Measurements from ENCODE around the gene ELP5.

DNA sequence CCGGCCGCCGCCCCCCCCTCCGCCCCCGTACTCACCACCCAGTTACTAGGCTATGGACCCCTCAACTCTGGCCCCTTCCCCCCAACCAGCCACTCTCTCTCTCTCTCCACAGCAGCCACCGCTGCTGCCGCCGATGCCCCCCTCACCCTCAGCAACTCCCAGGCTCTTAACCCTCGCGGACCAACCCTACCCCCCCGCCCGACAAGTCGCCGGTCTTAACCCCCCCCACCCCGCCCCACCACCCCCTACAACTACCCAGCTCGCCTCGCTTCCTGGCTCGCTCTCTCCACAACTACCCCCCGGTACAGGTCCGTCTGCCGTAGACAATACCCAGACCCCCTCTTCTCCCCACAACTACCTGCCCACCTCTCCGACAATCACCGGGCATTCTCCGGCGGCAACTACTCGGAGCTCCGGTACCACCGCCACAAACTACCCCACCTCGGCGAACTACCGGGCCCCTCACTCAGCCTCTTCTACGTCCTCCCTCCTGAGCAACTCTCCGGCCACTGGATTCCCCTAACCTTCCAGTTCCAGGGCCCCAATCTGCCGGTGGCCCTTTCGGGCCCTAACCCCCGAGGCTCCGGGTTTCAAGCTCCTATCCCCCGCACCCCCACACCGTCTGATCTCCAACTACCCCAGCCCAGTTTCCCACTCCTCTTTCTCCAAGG, 13.5 kb upstream of the ELP5 start:
- no peak for TF ChIP-seq KDM1A (IDR thresholded peaks at IDR 0.05; ENCODE audit: borderline replicate concordance)
- TF ChIP-seq, protein P1, sequence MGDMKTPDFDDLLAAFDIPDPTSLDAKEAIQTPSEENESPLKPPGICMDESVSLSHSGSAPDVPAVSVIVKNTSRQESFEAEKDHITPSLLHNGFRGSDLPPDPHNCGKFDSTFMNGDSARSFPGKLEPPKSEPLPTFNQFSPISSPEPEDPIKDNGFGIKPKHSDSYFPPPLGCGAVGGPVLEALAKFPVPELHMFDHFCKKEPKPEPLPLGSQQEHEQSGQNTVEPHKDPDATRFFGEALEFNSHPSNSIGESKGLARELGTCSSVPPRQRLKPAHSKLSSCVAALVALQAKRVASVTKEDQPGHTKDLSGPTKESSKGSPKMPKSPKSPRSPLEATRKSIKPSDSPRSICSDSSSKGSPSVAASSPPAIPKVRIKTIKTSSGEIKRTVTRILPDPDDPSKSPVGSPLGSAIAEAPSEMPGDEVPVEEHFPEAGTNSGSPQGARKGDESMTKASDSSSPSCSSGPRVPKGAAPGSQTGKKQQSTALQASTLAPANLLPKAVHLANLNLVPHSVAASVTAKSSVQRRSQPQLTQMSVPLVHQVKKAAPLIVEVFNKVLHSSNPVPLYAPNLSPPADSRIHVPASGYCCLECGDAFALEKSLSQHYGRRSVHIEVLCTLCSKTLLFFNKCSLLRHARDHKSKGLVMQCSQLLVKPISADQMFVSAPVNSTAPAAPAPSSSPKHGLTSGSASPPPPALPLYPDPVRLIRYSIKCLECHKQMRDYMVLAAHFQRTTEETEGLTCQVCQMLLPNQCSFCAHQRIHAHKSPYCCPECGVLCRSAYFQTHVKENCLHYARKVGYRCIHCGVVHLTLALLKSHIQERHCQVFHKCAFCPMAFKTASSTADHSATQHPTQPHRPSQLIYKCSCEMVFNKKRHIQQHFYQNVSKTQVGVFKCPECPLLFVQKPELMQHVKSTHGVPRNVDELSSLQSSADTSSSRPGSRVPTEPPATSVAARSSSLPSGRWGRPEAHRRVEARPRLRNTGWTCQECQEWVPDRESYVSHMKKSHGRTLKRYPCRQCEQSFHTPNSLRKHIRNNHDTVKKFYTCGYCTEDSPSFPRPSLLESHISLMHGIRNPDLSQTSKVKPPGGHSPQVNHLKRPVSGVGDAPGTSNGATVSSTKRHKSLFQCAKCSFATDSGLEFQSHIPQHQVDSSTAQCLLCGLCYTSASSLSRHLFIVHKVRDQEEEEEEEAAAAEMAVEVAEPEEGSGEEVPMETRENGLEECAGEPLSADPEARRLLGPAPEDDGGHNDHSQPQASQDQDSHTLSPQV (IDR thresholded peaks at IDR 0.05) = no peak
